ENCODE measurements around the gene NAB2. TPM values are rescaled to one million over a fixed set of nuclear protein-coding genes. Genes with fewer than 3 reads are reported as not detected.

Gene NAB2
- total and polyA plus RNA-seq, 10 of the 15 experiments (the other 5 are each of a cell fraction or from before 2014, with no cell fraction given) = 0.35 to 35.2 (median 15.3) TPM

DNA sequence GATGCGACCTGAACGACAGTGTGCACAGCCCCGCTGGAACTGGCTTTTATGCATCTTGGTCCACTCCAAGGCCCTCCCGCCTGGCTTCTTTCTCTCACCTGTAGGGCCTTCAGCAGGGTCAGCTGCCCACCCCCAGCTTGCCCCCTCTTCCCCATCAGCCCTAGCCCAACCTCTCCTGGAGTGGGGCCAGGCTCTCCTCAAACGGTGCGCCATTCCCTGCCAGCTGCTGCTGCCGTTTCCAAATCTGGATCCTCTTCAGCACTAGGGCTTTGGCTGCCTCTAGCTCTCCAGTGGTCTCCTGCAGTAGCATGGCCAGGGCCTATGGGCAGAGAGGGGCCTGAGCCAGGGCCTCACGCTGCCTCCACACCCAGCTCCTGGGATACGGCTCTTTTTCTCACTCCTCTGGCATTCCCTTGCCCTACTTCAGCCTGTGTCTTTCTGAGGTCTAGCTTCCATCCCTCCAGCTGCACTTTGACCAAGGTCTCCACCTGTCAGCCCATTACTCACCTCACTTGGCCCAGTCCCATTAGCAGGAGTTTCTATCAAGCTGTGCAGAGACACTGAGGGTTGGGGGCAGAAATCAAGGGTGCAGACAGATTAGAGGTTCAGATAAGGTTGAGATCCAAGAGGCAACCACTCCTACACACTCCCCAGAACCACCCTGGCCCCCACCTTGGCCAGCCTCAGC lies 17.3 kb downstream of the NAB2 start (continued):
- TF ChIP-seq, protein P1, sequence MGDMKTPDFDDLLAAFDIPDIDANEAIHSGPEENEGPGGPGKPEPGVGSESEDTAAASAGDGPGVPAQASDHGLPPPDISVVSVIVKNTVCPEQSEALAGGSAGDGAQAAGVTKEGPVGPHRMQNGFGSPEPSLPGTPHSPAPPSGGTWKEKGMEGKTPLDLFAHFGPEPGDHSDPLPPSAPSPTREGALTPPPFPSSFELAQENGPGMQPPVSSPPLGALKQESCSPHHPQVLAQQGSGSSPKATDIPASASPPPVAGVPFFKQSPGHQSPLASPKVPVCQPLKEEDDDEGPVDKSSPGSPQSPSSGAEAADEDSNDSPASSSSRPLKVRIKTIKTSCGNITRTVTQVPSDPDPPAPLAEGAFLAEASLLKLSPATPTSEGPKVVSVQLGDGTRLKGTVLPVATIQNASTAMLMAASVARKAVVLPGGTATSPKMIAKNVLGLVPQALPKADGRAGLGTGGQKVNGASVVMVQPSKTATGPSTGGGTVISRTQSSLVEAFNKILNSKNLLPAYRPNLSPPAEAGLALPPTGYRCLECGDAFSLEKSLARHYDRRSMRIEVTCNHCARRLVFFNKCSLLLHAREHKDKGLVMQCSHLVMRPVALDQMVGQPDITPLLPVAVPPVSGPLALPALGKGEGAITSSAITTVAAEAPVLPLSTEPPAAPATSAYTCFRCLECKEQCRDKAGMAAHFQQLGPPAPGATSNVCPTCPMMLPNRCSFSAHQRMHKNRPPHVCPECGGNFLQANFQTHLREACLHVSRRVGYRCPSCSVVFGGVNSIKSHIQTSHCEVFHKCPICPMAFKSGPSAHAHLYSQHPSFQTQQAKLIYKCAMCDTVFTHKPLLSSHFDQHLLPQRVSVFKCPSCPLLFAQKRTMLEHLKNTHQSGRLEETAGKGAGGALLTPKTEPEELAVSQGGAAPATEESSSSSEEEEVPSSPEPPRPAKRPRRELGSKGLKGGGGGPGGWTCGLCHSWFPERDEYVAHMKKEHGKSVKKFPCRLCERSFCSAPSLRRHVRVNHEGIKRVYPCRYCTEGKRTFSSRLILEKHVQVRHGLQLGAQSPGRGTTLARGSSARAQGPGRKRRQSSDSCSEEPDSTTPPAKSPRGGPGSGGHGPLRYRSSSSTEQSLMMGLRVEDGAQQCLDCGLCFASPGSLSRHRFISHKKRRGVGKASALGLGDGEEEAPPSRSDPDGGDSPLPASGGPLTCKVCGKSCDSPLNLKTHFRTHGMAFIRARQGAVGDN (IDR thresholded peaks at IDR 0.05) = no peak
- TF ChIP-seq SMAD1 (IDR thresholded peaks at IDR 0.05; ENCODE audit: low read depth, partially characterized antibody) (no peak), MYC (IDR thresholded peaks at IDR 0.05; ENCODE audit: insufficient read depth, insufficient read length, insufficient replicate concordance, low read length, severe bottlenecking) (no peak), PAX5 (IDR thresholded peaks at IDR 0.05; ENCODE audit: borderline replicate concordance, low read depth, low read length) (no peak), WRNIP1 (IDR thresholded peaks at IDR 0.05; ENCODE audit: borderline replicate concordance, low read depth, low read length) (no peak)
